Tongue (tissue), 2 donors: ENCODE results near the gene BASP1. TPM values are rescaled to one million over a fixed set of nuclear protein-coding genes. Genes with fewer than 3 reads are reported as not detected.
"Not testable (repeated sequence)": the region's sequence is repeated elsewhere in the genome, so short reads cannot be mapped to it uniquely, and the experiment has no call there.

ENCODE experiments used
- DNase-seq: peaks from one replicate; pipeline ENCODE4 v3.0.0-alpha.2; 2015
- total RNA-seq: library from RNA; depleted of rRNA; stranded (reverse); fragments of >200 nt; gene quantifications from one replicate; pipeline ENCODE4 v1.2.3, GENCODE V29; 2014

Gene BASP1
- total RNA-seq, 1 donor from 2014 or later: 36.0 TPM

- no peak for DNase-seq
These were observed 72.5 kb downstream of the BASP1 start for GRCh38 chr5:17289681-17290539.

DNA sequence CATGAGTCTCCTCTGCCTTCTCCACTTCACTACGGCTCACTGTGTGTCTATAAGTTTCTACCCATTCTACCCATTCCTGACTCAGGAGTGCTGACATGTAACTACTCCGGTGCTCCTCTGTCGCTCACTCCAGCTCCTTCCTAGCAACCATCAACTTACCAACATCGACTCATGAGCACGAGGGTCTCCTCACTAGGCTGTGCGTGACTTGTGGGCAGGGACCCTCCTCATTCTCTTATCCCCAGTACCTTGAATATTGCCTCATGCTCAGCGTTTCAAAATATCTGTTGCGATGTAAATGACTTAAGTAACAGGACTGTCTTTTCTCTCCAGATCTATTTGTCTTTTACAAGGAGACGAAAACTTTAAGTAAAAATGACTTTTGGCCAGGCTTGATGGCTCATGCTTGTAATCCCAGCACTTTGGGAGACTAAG is 73.1 kb downstream of the BASP1 start:
- DNase-seq: no peak

DNA sequence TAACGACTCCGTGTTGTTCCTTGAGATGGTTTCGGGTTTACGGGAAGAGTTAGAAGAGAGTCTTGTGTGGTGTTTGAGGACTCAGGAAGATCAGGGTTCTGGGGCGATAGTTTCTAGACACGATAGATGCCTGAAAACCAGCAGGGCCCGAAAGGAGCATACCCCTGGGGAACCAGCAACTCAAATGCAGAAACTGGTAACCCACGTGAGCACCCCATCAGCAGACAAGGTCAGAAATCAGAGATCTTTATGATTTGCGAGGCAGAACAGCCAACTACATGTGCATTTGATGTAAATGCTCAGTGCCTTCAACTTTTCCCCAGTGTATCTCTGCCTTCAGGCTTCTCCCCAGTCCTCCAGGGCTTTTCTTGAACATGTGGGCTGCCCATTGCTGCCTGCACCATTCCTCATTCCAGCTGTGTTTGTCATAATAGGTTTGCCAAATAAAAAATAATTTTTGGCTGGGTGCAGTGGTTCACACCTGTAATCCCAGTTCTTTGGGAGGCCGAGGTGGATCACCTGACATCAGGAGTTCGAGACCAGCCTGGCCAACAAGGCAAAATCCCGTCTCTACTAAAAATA is 75.1 kb downstream of the BASP1 start:
- DNase-seq: no peak

GRCh38 chr5:17294639-17295311 is 77.3 kb downstream of the BASP1 start:
- DNase-seq: no peak

- no peak for DNase-seq
These were observed 78.2 kb downstream of the BASP1 start for GRCh38 chr5:17295671-17296070.

- no peak for DNase-seq
These were observed 84.7 kb downstream of the BASP1 start for GRCh38 chr5:17302106-17302505.

DNA sequence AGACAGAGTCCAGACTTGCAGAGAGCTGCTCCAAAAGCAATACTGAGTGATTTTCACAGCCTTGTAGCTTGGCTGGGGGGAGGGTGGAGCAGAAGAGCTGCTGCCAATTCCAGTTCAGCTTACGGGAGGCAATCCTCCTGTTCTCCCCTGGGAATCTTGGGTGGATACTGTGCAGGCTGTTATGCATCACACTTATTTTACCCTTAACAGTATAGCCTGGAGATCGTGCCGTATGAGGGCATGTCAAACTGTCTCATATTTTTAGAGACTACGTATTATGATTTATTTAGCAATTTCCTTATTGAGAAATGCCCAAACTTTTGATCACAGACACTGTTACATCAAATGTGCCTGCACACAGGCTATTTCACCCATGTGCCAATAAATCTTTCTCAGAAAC is 85.2 kb downstream of the BASP1 start:
- DNase-seq: peak; percentile 58

- DNase-seq: no peak
These were observed 86.9 kb downstream of the BASP1 start for GRCh38 chr5:17304282-17304681.

- DNase-seq: no peak
These were observed 87.6 kb downstream of the BASP1 start for GRCh38 chr5:17305017-17305416.

GRCh38 chr5:17305964-17306725 is 88.7 kb downstream of the BASP1 start:
- DNase-seq: peak; percentile 29

- DNase-seq: no peak
These were observed 89.3 kb downstream of the BASP1 start for GRCh38 chr5:17306726-17307091.

- DNase-seq: not testable (repeated sequence)
These were observed 90.0 kb downstream of the BASP1 start for GRCh38 chr5:17307440-17307839.

GRCh38 chr5:17308326-17309065 is 91.1 kb downstream of the BASP1 start:
- no peak for DNase-seq

GRCh38 chr5:17309462-17309861 is 92.0 kb downstream of the BASP1 start:
- no peak for DNase-seq

DNA sequence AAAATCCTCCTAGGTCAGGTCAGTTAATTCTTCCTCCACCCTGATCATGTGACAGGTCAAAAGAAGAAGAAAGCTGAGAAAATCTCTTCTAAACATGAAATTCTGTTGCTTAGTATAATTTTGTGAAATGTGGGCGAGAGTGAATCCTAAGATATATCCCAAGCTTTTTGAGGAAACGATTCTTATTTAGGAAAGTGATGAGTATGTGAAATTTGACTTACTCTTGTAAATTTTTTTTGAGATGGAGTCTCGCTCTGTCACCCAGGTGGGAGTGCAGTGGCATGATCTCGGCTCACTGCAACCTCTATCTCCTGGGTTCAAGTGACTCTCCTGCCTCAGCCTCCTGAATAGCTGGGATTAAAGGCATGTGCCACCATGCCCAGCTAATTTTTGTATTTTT is 93.1 kb downstream of the BASP1 start:
- not testable (repeated sequence) for DNase-seq

DNA sequence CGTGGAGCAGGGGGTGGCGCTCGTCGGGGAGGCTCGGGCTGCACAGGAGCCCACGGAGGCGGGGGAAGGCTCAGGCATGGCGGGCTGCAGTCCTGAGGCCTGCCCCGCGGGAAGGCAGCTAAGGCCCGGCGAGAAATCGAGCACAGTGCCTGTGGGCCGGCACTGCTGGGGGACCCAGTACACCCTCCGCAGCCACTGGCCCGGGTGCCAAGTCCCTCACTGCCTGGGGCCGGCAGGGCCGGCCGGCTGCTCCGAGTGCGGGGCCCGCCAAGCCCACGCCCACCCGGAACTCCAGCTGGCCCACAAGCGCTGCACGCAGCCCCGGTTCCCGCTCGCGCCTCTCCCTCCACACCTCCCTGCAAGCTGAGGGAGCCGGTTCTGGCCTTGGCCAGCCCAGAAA is 94.4 kb downstream of the BASP1 start:
- DNase-seq: not testable (repeated sequence)

- DNase-seq: no peak
These were observed 94.9 kb downstream of the BASP1 start for GRCh38 chr5:17312358-17312757.

DNA sequence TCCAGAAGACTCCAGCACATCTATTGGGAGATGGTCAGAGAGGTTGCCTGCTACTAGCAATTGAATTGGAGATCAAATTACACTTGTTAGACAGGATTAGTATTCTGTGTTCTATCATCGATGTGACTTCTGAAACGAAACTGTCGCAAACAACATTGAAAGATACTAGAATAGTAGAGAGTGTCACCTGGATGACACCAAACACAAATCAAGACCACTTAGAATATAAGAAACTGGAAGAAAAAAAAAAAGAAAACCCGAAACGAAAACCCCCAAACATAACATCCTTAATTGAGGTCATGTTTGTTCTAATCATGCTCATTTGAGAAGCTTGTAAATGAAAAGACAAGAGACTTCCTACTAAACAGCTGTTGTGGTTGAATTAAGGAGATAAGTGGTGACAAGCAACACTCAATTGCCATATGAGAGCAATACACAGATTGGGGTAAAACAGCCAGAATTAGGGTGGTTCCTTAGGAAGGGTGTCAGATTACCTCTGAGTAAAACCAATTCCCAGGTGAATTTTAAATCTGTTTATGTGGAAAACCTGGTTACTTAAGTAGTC is 97.6 kb downstream of the BASP1 start:
- DNase-seq: no peak

DNA sequence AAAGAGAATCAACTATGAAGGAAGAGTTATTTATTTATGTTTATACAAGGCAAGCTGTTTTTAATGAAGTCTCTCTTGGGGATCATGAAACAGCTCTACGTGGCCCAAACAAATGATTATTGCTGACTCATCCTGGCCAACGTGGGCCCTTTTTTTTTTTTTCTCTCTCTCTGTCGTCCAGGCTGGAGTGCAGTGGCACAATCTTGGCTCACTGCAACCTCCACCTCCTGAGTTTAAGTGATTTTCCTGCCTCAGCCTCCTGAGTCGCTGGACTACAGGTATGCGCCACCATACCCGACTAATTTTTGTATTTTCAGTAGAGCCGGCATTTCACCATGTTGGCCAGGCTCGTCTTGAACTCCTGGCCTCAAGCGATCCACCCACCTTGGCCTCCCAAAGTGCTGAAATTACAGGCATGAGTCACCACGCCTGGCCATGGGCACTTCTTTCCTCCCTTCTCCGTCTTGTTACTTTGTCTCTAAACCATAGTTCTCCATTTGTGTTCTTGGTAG is 98.3 kb downstream of the BASP1 start:
- DNase-seq: no peak

DNA sequence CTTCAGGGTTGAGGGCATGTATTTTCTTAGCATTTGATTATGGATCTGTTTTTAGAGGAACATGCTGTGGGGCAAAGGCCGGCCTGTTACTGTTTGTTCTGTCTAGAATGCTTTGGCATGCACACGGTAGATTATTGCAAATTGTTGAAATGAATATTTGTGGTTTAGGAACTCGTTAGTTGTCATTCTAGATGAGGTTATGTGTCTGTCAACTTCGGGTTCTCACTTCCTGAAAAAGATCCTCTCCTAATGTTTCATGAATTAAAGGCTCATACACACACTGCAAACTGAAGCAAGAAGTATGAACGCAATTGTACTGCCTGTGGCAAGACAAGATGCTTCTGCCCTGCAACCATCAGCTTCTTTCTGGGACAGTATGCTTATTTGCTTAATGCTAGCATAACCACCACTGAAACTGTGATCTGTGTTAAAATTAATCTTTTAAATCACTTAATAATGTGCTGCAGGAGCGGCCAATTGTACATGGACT is 99.6 kb downstream of the BASP1 start:
- DNase-seq: no peak

DNA sequence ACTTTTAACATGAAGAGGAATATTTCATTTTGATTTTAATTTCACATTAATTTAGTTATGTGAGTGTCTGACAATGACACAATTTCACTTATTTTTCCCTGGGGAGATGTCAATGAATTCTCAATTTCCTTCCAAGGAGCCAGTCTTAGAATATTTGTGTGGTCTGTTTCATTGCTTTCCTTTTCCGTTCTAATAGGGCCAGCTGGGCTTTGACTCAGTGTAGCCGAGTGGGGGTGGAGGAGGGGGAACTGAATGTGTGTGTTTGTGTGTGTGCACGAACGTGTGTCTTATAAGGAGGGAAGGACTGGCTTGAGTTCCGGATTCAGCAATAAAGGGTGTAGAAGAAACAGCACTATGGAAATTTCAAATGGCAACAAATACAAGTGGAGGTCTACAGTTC is 100.0 kb downstream of the BASP1 start:
- DNase-seq: no peak
